ENCODE results near the gene HCFC2. TPM values are rescaled to one million over a fixed set of nuclear protein-coding genes. Genes with fewer than 3 reads are reported as not detected.

The HCFC2 gene
- polyA plus RNA-seq, 1 experiment: 10.4 TPM

DNA sequence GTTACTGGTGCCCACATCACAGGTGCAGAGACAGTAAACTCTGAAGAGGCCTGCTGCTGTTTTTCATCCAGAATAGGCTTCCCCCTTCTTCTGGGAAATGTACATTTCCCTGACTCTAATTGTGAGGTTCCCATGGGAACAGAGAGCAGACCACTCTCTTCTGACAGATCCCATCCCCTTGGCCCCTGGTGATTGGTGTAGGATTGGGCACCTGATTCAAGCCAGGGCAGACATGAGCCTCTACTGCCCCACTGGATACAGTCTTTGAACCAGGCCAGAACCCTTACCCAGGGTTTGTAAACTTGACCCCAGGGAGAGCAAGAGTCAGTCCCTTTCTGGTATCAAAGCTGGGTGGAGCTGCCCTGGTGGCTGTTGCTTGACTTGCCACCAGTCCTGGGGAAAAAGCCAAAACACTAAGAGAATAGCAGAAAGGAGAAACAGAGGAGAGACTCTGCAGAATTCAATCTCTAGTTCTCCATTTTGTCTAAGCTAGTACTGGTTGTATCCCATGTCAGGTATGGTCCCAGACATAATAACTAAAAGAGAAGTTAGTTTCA lies 88.4 kb downstream of the HCFC2 start:
- Histone ChIP-seq H3K36me3 (ENCODE audit: control insufficient read depth, insufficient read depth, low read length) (no peaks in the 10 kb centered on the region), H3K4me3 (ENCODE audit: low read depth, low read length) (no peak overlapping the region), H3K27me3 (ENCODE audit: control insufficient read depth, insufficient read depth, low read length) (no peaks in the 10 kb centered on the region; the same call in 1 of the 2 replicates)
- CTCF ChIA-PET: no interaction called here
- TF ChIP-seq, protein P1, sequence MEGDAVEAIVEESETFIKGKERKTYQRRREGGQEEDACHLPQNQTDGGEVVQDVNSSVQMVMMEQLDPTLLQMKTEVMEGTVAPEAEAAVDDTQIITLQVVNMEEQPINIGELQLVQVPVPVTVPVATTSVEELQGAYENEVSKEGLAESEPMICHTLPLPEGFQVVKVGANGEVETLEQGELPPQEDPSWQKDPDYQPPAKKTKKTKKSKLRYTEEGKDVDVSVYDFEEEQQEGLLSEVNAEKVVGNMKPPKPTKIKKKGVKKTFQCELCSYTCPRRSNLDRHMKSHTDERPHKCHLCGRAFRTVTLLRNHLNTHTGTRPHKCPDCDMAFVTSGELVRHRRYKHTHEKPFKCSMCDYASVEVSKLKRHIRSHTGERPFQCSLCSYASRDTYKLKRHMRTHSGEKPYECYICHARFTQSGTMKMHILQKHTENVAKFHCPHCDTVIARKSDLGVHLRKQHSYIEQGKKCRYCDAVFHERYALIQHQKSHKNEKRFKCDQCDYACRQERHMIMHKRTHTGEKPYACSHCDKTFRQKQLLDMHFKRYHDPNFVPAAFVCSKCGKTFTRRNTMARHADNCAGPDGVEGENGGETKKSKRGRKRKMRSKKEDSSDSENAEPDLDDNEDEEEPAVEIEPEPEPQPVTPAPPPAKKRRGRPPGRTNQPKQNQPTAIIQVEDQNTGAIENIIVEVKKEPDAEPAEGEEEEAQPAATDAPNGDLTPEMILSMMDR (IDR thresholded peaks at IDR 0.05; ENCODE audit: insufficient read depth, low read depth, low read length): no peak
- POLR2A ChIA-PET: no interaction called here
- no peak for DNase-seq (ENCODE audit: low read depth)

DNA sequence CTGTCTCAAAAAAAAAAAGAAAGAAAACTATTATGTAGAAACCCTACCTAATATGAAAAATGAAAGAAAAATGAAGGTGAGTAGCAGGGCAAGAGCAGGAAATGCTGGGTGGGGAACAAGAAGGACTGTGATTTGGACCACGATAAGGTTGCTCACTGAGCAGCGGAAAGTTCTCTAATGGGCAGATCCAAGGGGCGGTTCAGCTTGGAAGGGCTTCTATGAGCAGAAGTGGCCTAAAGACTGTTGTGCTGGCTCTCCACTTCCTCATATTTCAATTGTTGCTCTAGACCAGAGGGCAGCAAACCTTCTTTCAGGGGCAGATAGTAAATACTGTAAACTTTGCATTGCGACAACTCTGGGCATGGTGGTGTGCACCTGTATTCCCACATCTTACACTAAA lies 90.0 kb downstream of the HCFC2 start:
- Histone ChIP-seq H3K27me3 (ENCODE audit: control insufficient read depth, insufficient read depth, low read length) (no peaks in the 10 kb centered on the region; the same call in 1 of the 2 replicates), H3K4me3 (ENCODE audit: low read depth, low read length) (no peak overlapping the region), H3K36me3 (ENCODE audit: control insufficient read depth, insufficient read depth, low read length) (no peaks in the 10 kb centered on the region)
- CTCF ChIA-PET: no interaction called here
- DNase-seq (ENCODE audit: low read depth): no peak
- TF ChIP-seq, protein P1 (IDR thresholded peaks at IDR 0.05; ENCODE audit: insufficient read depth, low read depth, low read length): no peak
- POLR2A ChIA-PET: no interaction called here

DNA sequence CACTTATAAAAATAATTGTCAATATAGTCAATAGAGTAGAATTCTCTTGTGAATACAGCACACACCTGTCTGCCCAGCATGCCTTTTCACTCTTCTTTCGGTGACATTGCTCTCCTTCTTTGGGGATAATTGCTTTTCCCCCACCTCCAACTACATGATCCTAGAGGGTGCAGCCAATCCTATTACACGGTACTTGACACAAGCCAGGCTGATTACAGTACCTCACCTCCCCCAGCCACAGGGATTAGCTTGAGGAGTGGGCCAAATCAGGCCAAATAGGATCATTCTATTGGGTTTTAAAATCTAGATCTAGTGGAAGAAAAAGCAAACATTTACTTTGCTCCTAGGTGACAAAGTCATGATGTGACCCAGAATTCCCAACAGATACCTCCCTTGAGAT lies 90.5 kb downstream of the HCFC2 start:
- ChIA-PET CTCF (no interaction called here), POLR2A (no interaction called here)
- Histone ChIP-seq H3K36me3 (ENCODE audit: control insufficient read depth, insufficient read depth, low read length) (no peaks in the 10 kb centered on the region), H3K27me3 (ENCODE audit: control insufficient read depth, insufficient read depth, low read length) (no peaks in the 10 kb centered on the region; the same call in 1 of the 2 replicates), H3K4me3 (ENCODE audit: low read depth, low read length) (no peak overlapping the region)
- no peak for DNase-seq (ENCODE audit: low read depth)
- TF ChIP-seq, protein P1 (IDR thresholded peaks at IDR 0.05; ENCODE audit: insufficient read depth, low read depth, low read length): no peak

Small RNA genes within 50 kb of the gene (small RNA-seq; reads per million reads assigned to genes)
- gene RNA5SP370 (ENCODE audit: insufficient read length, low read depth, low replicate concordance): not detected

Other genes starting within 250 kb of the HCFC2 start
- gene NT5DC3, start 223.3 kb upstream of the HCFC2 start, polyA plus RNA-seq (2011; rRNA removed): 1.2 and 2.6 TPM in 2 replicates
- gene HSP90B1, start 134.1 kb upstream of the HCFC2 start, polyA plus RNA-seq (2011; rRNA removed): 272 and 613 TPM in 2 replicates
- 10.4 and 20.2 TPM in 2 replicates for gene TDG, start 98.7 kb upstream of the HCFC2 start, polyA plus RNA-seq (2011; rRNA removed)
- gene GLT8D2, start 14.3 kb upstream of the HCFC2 start, polyA plus RNA-seq (2011; rRNA removed): 67.6 and 90.2 TPM in 2 replicates
- 23.3 and 42.0 TPM in 2 replicates for gene NFYB, start 73.7 kb downstream of the HCFC2 start, polyA plus RNA-seq (2011; rRNA removed)
- gene TXNRD1, start 151.2 kb downstream of the HCFC2 start, polyA plus RNA-seq (2011; rRNA removed): 744 and 1,028 TPM in 2 replicates
- gene EID3, start 239.2 kb downstream of the HCFC2 start, polyA plus RNA-seq (2011; rRNA removed): 2.0 and 2.5 TPM in 2 replicates

Data from BJ (cell line).